Astrocyte of the spinal cord (primary cell): Measurements from ENCODE around the gene EHD1.

ENCODE experiments used
- DNase-seq: peaks from one replicate; pipeline ENCODE4 v3.0.0; 2011; ENCODE audit warnings: low read depth, low spot score
- H3K4me3 ChIP-seq: 2 replicates; pipeline ENCODE4 v1.5.1; 2011; ENCODE audit warnings: low read depth, mild to moderate bottlenecking, low read length, moderate library complexity
- CTCF ChIP-seq: IDR thresholded peaks from 2 replicates; pipeline ENCODE4 v1.5.1; 2012; ENCODE audit warnings: low read depth, mild to moderate bottlenecking, low read length, inconsistent platforms
- in situ Hi-C: cut with HindIII; loops from 2 replicates; pipeline ENCODE4 v1.10.0; 2017; ENCODE audit warnings: low sequenced_read_pairs

EHD1 gene

GRCh38 chr11:64851831-64852351 lies 26.5 kb downstream of the EHD1 start:
- TF ChIP-seq CTCF: no peak
- no peak overlapping the region for H3K4me3 ChIP-seq
- DNase-seq: no peak
- in situ Hi-C loops: no loop called here

GRCh38 chr11:64850979-64851567 lies 27.3 kb downstream of the EHD1 start:
- DNase-seq: no peak
- in situ Hi-C loops: no loop called here
- TF ChIP-seq CTCF: no peak
- no peak overlapping the region for H3K4me3 ChIP-seq

GRCh38 chr11:64849598-64850356 lies 28.6 kb downstream of the EHD1 start:
- DNase-seq: no peak
- in situ Hi-C loops: loop anchor here (10.0 kb wide), 1 partner anchor 45 kb away; no protein-coding TSS in a partner anchor
- H3K4me3 ChIP-seq: no peak overlapping the region
- TF ChIP-seq CTCF: peak; percentile 5

- no peak overlapping the region for H3K4me3 ChIP-seq
- in situ Hi-C loops: loop anchor here (10.0 kb wide), 1 partner anchor 46 kb away; no protein-coding TSS in a partner anchor
- DNase-seq: no peak
- peak; percentile 27 for TF ChIP-seq CTCF
Observed at GRCh38 chr11:64848826-64849597, 29.4 kb downstream of the EHD1 start.

- no peak overlapping the region for H3K4me3 ChIP-seq
- in situ Hi-C loops: loop anchor here (10.0 kb wide), 1 partner anchor 46 kb away; no protein-coding TSS in a partner anchor
- TF ChIP-seq CTCF: no peak
Observed at GRCh38 chr11:64848214-64848825, 30.1 kb downstream of the EHD1 start.

More at GRCh38 chr11:64848214-64848825, 30.1 kb downstream of the EHD1 start:
- DNase-seq: no peak
